GM12878 (cell line): ENCODE measurements around the gene OFD1. TPM values are rescaled to one million over a fixed set of nuclear protein-coding genes. Genes with fewer than 3 reads are reported as not detected.

Experiments used
- ATAC-seq: fragments of 200-7000 bp; cut with Tn5 transposase; 3 replicates; pipeline ENCODE4 v1.9.1; 2020; ENCODE audit warnings: mild to moderate bottlenecking, moderate library complexity
- BruUV-seq: library from RNA; stranded (reverse); fragments of 400-500 nt; replicated peaks from 2 replicates; lab custom pipeline; 2021; lab: Mats Ljungman, UMichigan
- CTCF ChIA-PET: fragments of 300-600 bp; sonication (Branson Sonifier 250); formaldehyde crosslinking; extraction: SDS; loops from one replicate; lab custom pipeline; 2021; ENCODE audit warnings: inconsistent platforms; lab: Yijun Ruan, JAX
- POLR2A ChIA-PET: fragments of 350-600 bp; formaldehyde crosslinking; extraction: SDS; loops from one replicate; lab custom pipeline; 2021; ENCODE audit warnings: inconsistent platforms; lab: Charles Lee
- RAD21 ChIA-PET: fragments of 300-600 bp; sonication (Branson Sonifier 250); formaldehyde crosslinking; loops from one replicate; lab custom pipeline; 2023; ENCODE audit warnings: antibody characterized with exemption; ENCODE audit not compliant: unreplicated experiment; lab: Charles Lee
- SMC1A ChIA-PET: fragments of 300-600 bp; sonication (Branson Sonifier 250); formaldehyde crosslinking; loops from one replicate; lab custom pipeline; 2023; ENCODE audit not compliant: unreplicated experiment, uncharacterized antibody; lab: Charles Lee
- DNase-seq: peaks from one replicate; pipeline ENCODE4 v3.0.0-alpha.2; 2011; ENCODE audit warnings: low read depth, low spot score
- FAIRE-seq: peaks from 3 replicates; lab custom pipeline; 2011; peaks lifted over from hg19 to GRCh38; lab: Jason Lieb, UNC
- H2AFZ ChIP-seq: 2 replicates; pipeline ENCODE4 v1.6.0; 2011; ENCODE audit warnings: low read depth, low read length, control low read depth; ENCODE audit not compliant: control insufficient read depth
- H3K27ac ChIP-seq: 2 replicates; pipeline ENCODE4 v1.5.1; 2011; ENCODE audit warnings: control low read depth; ENCODE audit not compliant: control insufficient read depth, insufficient read depth
- H3K27me3 ChIP-seq, 2 experiments: replicated peaks in 1 of 2; 2 replicates each; pipeline versions ENCODE4 v1.6.0 to v1.6.1; 2011; ENCODE audit warnings: low read length in 1 of 2; ENCODE audit not compliant: control insufficient read depth in 2 of 2, insufficient read depth in 2 of 2
- H3K36me3 ChIP-seq, 2 experiments: 2 replicates each; pipeline ENCODE4 v1.5.1; 2011; ENCODE audit warnings: low read length in 1 of 2; ENCODE audit not compliant: control insufficient read depth in 2 of 2, insufficient read depth in 2 of 2
- H3K4me1 ChIP-seq: 2 replicates; pipeline ENCODE4 v1.6.1; 2011; ENCODE audit warnings: mild to moderate bottlenecking, low read length, moderate library complexity, mixed read lengths; ENCODE audit not compliant: control insufficient read depth, insufficient read depth
- H3K4me2 ChIP-seq: 2 replicates; pipeline ENCODE4 v1.6.0; 2011; ENCODE audit warnings: control low read depth; ENCODE audit not compliant: control insufficient read depth, insufficient read depth
- H3K4me3 ChIP-seq: fragments of 200-600 bp; sonication (generic); 2 replicates; pipeline ENCODE4 v1.5.1; 2016
- H3K79me2 ChIP-seq: 2 replicates; pipeline ENCODE4 v1.6.0; 2011; ENCODE audit warnings: low read length; ENCODE audit not compliant: control insufficient read depth, insufficient read depth
- H3K9ac ChIP-seq: 2 replicates; pipeline ENCODE4 v1.8.0; 2011; ENCODE audit warnings: low read length, control low read depth, mixed read lengths; ENCODE audit not compliant: control insufficient read depth, insufficient read depth
- H3K9me3 ChIP-seq: replicated peaks from 3 replicates; pipeline ENCODE4 v1.5.1; 2011; ENCODE audit warnings: mild to moderate bottlenecking, low read length; ENCODE audit not compliant: control insufficient read depth, insufficient read depth
- H4K20me1 ChIP-seq: 2 replicates; pipeline ENCODE4 v1.6.0; 2011; ENCODE audit not compliant: control insufficient read depth, insufficient read depth
- GABPA ChIP-seq: IDR thresholded peaks from 2 replicates; pipeline ENCODE4 v1.6.1; 2014; ENCODE audit warnings: antibody characterized with exemption, low read depth, mild to moderate bottlenecking, inconsistent platforms
- IKZF1 ChIP-seq: fragments of 450-650 bp; conservative IDR thresholded peaks from 2 replicates; pipeline ENCODE4 v1.6.1; 2017; ENCODE audit warnings: antibody characterized with exemption, mild to moderate bottlenecking
- SMC3 ChIP-seq: IDR thresholded peaks from 2 replicates; pipeline ENCODE4 v1.6.1; 2011; ENCODE audit warnings: low read length, improper control_type of control experiment, borderline replicate concordance
- WGBS: methylation state at CpG from one replicate; pipeline ENCODE4 v1.1.6; 2016; ENCODE audit warnings: low lambda C conversion rate; ENCODE audit not compliant: insufficient replicate concordance, insufficient coverage; ENCODE audit errors: missing lambda C conversion rate; 5-methylcytosine and 5-hydroxymethylcytosine counted together
- in situ Hi-C: fragments of 300-500 bp; cut with MboI; formaldehyde crosslinking; loops from 9 replicates; pipeline ENCODE4 v1.14.3; 2018; ENCODE audit warnings: mixed read lengths
- intact Hi-C: fragments of 100-400 bp; cut with micrococcal nuclease; formaldehyde crosslinking; loops from one replicate; pipeline ENCODE4 v1.14.2; 2022; ENCODE audit not compliant: unreplicated experiment
- polyA plus RNA-seq, 11 experiments: library from polyadenylated mRNA; depleted of rRNA in 4 of 11; unstranded in 6 of 11; stranded (reverse) in 5 of 11; fragments of >200 nt; fragmentation: Nextera tagmentation in 4 of 11; fragmentation: Illumina TruSeq in 1 of 11; extraction: Ambion mirVana in 4 of 11; extraction: Trizol in 1 of 11; gene quantifications; 1 replicate in 1 of 11; 2 replicates in 10 of 11; pipeline versions ENCODE4 v1.2.1 to v1.2.3, GENCODE V29; 2011 to 2016; ENCODE audit warnings: inconsistent platforms in 2 of 11, missing spikeins in 2 of 11, low read depth in 1 of 11
- total RNA-seq, 4 experiments: library from RNA; depleted of rRNA in 3 of 4; stranded (reverse); fragments of >200 nt in 3 of 4; fragmentation: Illumina TruSeq in 1 of 4; extraction: Trizol in 1 of 4; gene quantifications; 2 replicates each; pipeline versions ENCODE4 v1.2.1 to v1.2.3, GENCODE V29; 2013 to 2021

The OFD1 gene
- total and polyA plus RNA-seq, 10 of the 15 experiments (the other 5 are each of a cell fraction or from before 2014, with no cell fraction given): 22.4 to 77.2 (median 34.1) TPM

DNA sequence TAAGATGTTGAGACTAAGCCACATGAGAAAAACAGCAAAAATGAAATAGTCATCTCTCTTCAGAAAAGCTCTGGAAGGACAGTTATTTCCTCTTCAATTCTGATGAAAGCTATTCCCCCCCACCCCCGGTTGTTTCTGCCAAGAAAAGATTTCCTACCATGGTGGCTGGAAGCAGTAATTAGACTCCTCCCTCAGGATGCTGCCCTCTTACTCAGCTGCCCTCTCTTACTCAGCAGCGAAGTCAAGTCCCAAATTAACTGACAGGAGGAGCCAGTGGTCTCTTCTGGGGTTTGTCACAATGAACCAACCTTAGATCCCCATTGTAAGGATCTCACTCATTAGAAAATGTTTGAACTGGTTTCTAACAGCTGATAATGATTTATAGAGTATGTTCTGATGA lies 44.4 kb downstream of the OFD1 start:
- H3K79me2 ChIP-seq: no peaks in the 10 kb centered on the region
- H3K4me2 ChIP-seq: no peak overlapping the region
- no peaks in the 10 kb centered on the region for H3K4me1 ChIP-seq
- no peaks in the 10 kb centered on the region for H3K9me3 ChIP-seq
- H3K9ac ChIP-seq: no peak overlapping the region
- no peak overlapping the region for H3K4me3 ChIP-seq
- H3K27me3 ChIP-seq: no peaks in the 10 kb centered on the region
- intact Hi-C loops (no loop called here), in situ Hi-C loops (no loop called here)
- no TSS peak for BruUV-seq
- POLR2A ChIA-PET: interaction anchor here (0.6 to 1.6 kb wide), 2 partner anchors 15 to 33 kb away, joined by 4 read pairs; no protein-coding TSS in a partner anchor
- H3K27ac ChIP-seq: no peak overlapping the region
- peaks cover 2 to 7% of the 10 kb centered on the region in 2 experiments; a peak in 3 of 4 replicates for H3K36me3 ChIP-seq
- RAD21 ChIA-PET: interaction anchor here (0.9 kb wide), 1 partner anchor 28 kb away, joined by 4 read pairs; no protein-coding TSS in a partner anchor
- CTCF ChIA-PET: interaction anchor here (0.8 to 1.1 kb wide), 4 partner anchors 8 to 34 kb away, joined by 3 to 5 read pairs (median 4); no protein-coding TSS in a partner anchor
- no peaks in the 10 kb centered on the region for H4K20me1 ChIP-seq
- FAIRE-seq: no peak
- SMC1A ChIA-PET: interaction anchor here (0.9 to 1.4 kb wide), 3 partner anchors 16 to 56 kb away, joined by 3 to 6 read pairs (median 3); no protein-coding TSS in a partner anchor
- 64% methylated on average over 2 of the region's 2 CpGs for WGBS
- TF ChIP-seq GABPA: no peak
- H2AFZ ChIP-seq: no peak overlapping the region
- no peak; the same call in 2 of the 3 replicates for ATAC-seq
- no peak for DNase-seq

DNA sequence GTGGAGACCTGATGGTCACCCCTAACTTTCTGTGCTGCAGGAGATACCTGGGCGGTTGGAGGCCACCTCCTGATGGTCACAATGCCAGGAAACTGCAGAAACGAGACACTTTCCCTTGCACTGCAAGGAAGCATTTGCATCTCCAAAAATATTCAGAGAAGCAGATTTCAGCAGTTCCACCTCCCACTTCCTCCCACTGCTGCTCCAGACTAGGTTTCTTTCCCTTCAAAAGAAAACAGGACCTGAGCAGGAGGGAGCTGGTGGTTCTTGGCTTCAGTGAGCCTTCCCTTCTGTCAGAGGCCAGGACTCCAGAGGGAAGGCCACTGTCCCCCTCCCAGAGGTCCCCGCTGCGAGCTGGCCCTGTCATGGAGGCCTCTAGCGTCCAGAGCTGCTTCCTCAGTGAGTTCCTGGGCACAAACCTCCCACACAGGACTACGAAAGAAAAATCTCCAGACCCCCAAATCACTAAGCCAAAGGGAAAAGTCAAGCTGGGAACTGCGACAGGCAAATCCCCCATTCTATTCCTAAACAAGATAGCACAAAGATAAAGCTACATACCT lies 46.4 kb downstream of the OFD1 start:
- no peak overlapping the region for H3K9ac ChIP-seq
- H4K20me1 ChIP-seq: no peaks in the 10 kb centered on the region
- no peaks in the 10 kb centered on the region for H3K79me2 ChIP-seq
- H3K4me3 ChIP-seq: no peak overlapping the region
- no peaks in the 10 kb centered on the region for H3K9me3 ChIP-seq
- no peak overlapping the region for H3K27ac ChIP-seq
- no peaks in the 10 kb centered on the region for H3K27me3 ChIP-seq
- H3K36me3 ChIP-seq: peaks cover 0 to 2% of the 10 kb centered on the region in 2 experiments; a peak in 2 of 4 replicates
- H3K4me2 ChIP-seq: no peak overlapping the region
- SMC1A ChIA-PET: interaction anchor here (1.1 to 1.5 kb wide), 2 partner anchors 8 to 9 kb away, joined by 3 to 4 read pairs; no protein-coding TSS in a partner anchor
- intact Hi-C loops: no loop called here
- DNase-seq (no peak), FAIRE-seq (no peak), ATAC-seq (no peak)
- CTCF ChIA-PET: interaction anchor here (0.7 to 1.8 kb wide), 4 partner anchors 10 to 251 kb away, joined by 3 to 5 read pairs (median 4); no protein-coding TSS in a partner anchor
- TF ChIP-seq IKZF1 (no peak), SMC3 (no peak)
- H3K4me1 ChIP-seq: no peaks in the 10 kb centered on the region
- no TSS peak for BruUV-seq
- RAD21 ChIA-PET: interaction anchor here (0.7 to 1.4 kb wide), 3 partner anchors 9 to 65 kb away, joined by 3 read pairs; no protein-coding TSS in a partner anchor
- WGBS: 55% methylated on average over 7 of the region's 7 CpGs
- in situ Hi-C loops: no loop called here
- POLR2A ChIA-PET: no interaction called here
- H2AFZ ChIP-seq: no peak overlapping the region
